Sigmoid colon (tissue), 4 donors: ENCODE data around the gene SIAE.

Source experiments
- CTCF ChIP-seq, 4 experiments: fragments of 450-650 bp in 3 of 4; fragments of 200-600 bp in 1 of 4; IDR thresholded peaks; one replicate each; pipeline ENCODE4 v1.5.1; 2016 to 2019; ENCODE audit warnings: antibody characterized with exemption in 4 of 4, mild to moderate bottlenecking in 3 of 4, moderate library complexity in 2 of 4
- POLR2A ChIP-seq, 2 donors: fragments of 450-650 bp; IDR thresholded peaks; one replicate each; pipeline ENCODE4 v1.6.1; 2016; ENCODE audit warnings: antibody characterized with exemption in 2 of 2, mild to moderate bottlenecking in 2 of 2, moderate library complexity in 2 of 2
- POLR2AphosphoS5 ChIP-seq, 4 donors: sonication (generic); formaldehyde crosslinking; IDR thresholded peaks; one replicate each; pipeline ENCODE4 v1.6.1; 2017; ENCODE audit warnings: antibody characterized with exemption in 4 of 4

- TF ChIP-seq CTCF (IDR thresholded peaks at IDR 0.05) (no peak), POLR2A (IDR thresholded peaks at IDR 0.05) (no peak), POLR2AphosphoS5 (IDR thresholded peaks at IDR 0.05) (no peak)
Measured at GRCh38 chr11:124625504-124626168, 47.9 kb downstream of the SIAE start.
